GM10266 (cell line): ENCODE results near the gene CDC37.

Experiments
- DNase-seq: peaks from one replicate; pipeline ENCODE4 v3.0.0; 2012; ENCODE audit errors: extremely low spot score
- TF ChIP-seq, protein P1 (sequence below): IDR thresholded peaks from 2 replicates; pipeline ENCODE4 v1.5.1; 2012; ENCODE audit warnings: mild to moderate bottlenecking, low read depth; ENCODE audit not compliant: control insufficient read depth, insufficient read depth; ENCODE audit errors: missing control alignments

Gene CDC37

DNA sequence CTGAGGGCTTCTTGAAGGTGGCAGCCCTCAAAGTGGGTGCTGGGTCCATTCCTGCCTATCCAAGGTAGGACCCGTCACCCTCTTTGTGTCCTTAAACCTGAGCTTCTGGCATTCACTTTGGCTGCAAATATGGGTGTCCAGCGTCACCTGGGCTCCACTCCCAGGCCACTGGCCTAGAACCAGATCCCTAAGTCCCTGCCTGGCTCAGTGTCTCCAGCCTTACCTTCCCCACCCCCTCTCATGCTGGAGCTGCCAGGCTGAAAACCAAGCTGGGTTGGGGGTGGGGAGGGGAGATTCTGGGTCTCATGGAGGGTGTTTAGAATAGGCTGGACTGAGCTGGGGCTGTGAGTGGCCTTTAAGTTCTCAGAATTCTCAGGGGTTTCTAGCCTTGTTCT lies 29.4 kb upstream of the CDC37 start:
- TF ChIP-seq, protein P1, sequence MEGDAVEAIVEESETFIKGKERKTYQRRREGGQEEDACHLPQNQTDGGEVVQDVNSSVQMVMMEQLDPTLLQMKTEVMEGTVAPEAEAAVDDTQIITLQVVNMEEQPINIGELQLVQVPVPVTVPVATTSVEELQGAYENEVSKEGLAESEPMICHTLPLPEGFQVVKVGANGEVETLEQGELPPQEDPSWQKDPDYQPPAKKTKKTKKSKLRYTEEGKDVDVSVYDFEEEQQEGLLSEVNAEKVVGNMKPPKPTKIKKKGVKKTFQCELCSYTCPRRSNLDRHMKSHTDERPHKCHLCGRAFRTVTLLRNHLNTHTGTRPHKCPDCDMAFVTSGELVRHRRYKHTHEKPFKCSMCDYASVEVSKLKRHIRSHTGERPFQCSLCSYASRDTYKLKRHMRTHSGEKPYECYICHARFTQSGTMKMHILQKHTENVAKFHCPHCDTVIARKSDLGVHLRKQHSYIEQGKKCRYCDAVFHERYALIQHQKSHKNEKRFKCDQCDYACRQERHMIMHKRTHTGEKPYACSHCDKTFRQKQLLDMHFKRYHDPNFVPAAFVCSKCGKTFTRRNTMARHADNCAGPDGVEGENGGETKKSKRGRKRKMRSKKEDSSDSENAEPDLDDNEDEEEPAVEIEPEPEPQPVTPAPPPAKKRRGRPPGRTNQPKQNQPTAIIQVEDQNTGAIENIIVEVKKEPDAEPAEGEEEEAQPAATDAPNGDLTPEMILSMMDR, result no peak

DNA sequence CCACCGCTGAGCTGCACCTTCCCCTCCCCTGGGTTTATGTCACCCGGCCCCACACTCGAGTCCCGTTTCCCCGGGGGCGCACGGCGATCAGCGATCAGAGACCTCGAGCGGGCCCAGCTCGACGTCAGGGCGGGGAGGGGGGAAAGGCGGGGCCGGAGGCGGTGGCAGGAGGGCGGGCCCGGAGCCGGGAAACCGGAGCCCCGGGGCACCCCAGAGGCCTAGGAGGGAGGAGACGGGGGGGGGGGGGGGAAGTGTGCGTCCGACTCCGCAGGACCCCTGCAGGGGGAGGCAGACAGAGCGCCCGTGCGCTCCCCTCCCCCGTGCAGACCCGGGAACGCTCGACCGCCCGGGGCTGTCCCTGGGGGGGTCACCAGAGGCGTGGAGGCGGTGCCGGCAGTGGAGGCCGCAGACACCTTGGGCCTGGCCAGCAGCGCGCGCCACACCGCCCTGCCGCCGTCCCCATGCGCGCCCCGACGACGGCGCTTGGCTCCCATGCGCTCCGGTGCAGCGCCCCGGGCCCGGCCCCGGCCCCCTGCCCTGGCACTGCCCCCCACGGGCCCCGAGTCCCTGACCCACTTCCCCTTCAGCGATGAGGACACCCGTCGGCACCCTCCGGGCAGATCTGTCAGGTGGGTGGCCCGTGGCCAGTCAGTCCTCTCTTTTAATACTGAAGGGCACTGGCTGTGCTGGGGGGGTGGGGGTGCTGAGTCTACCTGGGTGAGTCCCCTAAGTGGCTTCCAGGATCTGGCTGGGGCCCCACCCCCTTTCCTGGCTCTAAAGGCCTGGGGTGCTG lies 28.8 kb upstream of the CDC37 start:
- peak; percentile 89 for DNase-seq
- TF ChIP-seq, protein P1, result no peak

More for the DNA sequence above, 29.4 kb upstream of the CDC37 start:
- no peak for DNase-seq

DNA sequence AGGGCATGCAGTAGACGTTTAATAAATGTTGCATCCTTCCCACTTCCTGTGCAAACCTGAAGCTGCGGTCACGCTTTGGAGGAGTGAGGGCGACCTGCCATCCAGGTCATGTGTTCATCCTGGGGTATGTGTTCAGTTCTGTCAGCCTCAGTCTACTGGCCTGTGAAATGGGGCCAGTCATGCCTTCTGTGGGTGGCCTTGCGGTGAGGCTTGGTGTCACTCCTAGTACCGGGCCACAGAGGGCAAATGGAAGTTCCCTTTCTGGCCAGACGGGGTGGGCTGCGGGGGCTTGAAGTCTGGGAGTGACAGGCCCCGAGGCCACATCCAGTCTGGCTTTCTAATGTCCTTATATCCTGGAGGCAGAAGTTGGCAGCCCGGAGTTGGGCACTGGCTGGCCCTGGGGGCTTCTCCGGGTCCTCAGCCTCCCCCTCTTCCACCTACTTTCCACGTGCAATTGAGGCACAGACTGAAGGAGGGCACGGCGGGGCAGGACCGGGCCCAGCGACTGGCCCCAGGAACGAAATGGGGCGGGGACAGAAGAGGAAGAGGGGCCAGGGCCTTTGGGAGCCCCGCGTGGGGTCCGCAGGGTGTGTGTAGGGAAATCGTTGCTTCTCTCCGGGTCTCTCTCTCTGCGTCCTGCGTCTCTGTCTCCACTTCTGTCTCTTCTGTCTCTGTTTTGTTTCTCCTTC lies 28.1 kb upstream of the CDC37 start:
- TF ChIP-seq, protein P1, result no peak
- DNase-seq, result peak; percentile 76

DNA sequence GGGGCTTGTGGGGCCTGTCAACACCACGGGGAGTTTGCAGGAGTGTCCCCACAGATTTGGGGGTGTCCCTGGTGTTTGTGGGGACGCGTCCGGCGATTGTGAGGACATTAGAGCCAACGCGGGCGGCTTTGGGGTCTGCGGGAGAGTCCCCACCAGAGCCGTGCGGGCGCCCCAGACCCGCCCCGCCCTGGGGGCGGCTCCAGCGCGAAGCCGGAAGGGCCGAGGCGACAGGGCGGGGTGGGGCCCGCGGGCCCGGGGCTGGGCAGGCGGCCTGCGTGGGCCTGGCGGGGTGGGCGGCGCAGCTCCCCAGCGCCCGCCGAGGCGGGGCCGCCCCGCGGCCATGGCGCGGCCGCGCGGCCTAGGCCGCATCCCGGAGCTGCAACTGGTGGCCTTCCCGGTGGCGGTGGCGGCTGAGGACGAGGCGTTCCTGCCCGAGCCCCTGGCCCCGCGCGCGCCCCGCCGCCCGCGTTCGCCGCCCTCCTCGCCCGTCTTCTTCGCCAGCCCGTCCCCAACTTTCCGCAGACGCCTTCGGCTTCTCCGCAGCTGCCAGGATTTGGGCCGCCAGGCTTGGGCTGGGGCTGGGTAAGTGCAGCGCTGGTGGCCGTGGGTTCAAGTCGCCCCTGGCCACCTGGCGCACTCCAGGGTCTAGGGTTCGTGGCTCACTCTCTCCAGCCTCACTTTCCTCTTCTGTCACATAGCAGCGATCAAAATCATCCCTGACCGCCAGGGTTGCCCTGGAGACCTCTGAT lies 27.3 kb upstream of the CDC37 start:
- TF ChIP-seq, protein P1, result no peak
- peak; percentile 88 for DNase-seq

DNA sequence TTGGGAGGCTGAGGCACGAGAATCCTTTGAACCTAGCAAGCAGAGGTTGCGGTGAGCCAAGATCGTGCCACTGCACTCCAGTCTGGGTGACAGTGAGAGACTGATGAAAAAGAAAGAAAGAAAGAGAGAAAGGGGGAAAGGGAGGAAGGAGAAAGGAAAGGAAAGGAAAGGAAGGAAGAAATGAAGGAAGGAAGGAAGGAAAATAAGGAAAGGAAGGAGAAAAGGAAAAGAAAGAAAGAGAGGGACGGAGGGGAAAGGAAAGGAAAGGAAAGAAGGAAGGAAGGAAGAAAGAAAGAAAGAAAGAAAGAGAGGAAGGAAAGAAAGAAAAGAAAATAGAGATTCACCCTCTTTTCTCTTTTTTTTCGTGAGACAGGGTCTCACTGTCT lies 25.6 kb upstream of the CDC37 start:
- TF ChIP-seq, protein P1, result no peak
- DNase-seq, result no peak

DNA sequence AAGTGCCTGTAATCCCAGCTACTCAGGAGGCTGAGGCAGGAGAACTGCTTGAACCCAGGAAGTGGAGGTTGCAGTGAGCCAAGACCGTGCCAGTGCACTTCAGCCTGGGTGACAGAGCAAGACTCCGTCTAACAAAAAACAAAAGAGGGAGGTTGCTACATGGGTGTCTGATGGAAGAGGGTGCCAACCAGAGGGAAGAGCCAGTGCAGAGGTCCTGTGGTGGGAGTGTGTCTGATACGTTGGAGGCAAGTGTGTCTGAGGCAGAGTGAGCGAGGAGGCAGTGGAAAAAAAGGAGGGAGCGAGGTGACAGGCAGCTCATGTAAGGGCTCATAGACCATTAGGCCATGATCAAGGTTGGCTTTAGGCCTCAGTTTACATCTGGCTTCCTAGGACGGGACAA lies 23.8 kb upstream of the CDC37 start:
- no peak for DNase-seq
- TF ChIP-seq, protein P1, result no peak
